ENCODE data around the gene OTOGL. TPM values are rescaled to one million over a fixed set of nuclear protein-coding genes. Genes with fewer than 3 reads are reported as not detected.

Gene OTOGL
- total and polyA plus RNA-seq, 2 donors from 2014 or later = 0.47 to 0.80 TPM

GRCh38 chr12:80211671-80212070 is 112.3 kb downstream of the OTOGL start:
- no peak overlapping the region for H3K9ac ChIP-seq (ENCODE audit: low read length in 3 of 3)
- intact Hi-C loops (cut with DNase I) = no loop called here
- FAIRE-seq = no peak
- no peak overlapping the region for H3K4me3 ChIP-seq (ENCODE audit: low read length in 3 of 3)
- no peaks in the 10 kb centered on the region for H3K9me3 ChIP-seq (ENCODE audit: control insufficient read depth in 2 of 3, insufficient read depth in 1 of 3, low read length in 3 of 3)
- DNase-seq = no peak
- H3K27me3 ChIP-seq (ENCODE audit: control insufficient read depth, insufficient read depth, low read length) = no peaks in the 10 kb centered on the region
- peaks cover 0 to 18% (median 3%) of the 10 kb centered on the region in 3 donors for H3K4me1 ChIP-seq (ENCODE audit: control insufficient read depth in 2 of 3, insufficient read depth in 2 of 3, low read depth in 1 of 3, low read length in 3 of 3)
- TF ChIP-seq, protein P1, sequence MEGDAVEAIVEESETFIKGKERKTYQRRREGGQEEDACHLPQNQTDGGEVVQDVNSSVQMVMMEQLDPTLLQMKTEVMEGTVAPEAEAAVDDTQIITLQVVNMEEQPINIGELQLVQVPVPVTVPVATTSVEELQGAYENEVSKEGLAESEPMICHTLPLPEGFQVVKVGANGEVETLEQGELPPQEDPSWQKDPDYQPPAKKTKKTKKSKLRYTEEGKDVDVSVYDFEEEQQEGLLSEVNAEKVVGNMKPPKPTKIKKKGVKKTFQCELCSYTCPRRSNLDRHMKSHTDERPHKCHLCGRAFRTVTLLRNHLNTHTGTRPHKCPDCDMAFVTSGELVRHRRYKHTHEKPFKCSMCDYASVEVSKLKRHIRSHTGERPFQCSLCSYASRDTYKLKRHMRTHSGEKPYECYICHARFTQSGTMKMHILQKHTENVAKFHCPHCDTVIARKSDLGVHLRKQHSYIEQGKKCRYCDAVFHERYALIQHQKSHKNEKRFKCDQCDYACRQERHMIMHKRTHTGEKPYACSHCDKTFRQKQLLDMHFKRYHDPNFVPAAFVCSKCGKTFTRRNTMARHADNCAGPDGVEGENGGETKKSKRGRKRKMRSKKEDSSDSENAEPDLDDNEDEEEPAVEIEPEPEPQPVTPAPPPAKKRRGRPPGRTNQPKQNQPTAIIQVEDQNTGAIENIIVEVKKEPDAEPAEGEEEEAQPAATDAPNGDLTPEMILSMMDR (IDR thresholded peaks at IDR 0.05; ENCODE audit: borderline replicate concordance, extremely low read depth, insufficient read depth) = no peak
- H3K27ac ChIP-seq (ENCODE audit: low read depth in 2 of 2, low read length in 2 of 2) = no peak overlapping the region
- no peaks in the 10 kb centered on the region for H3K36me3 ChIP-seq (ENCODE audit: control insufficient read depth in 2 of 3, insufficient read depth in 3 of 3, low read length in 3 of 3)

GRCh38 chr12:80212938-80213645 is 113.8 kb downstream of the OTOGL start:
- no peak overlapping the region for H3K4me3 ChIP-seq (ENCODE audit: low read length in 3 of 3)
- no peaks in the 10 kb centered on the region for H3K27me3 ChIP-seq (ENCODE audit: control insufficient read depth, insufficient read depth, low read length)
- TF ChIP-seq, protein P1 (IDR thresholded peaks at IDR 0.05; ENCODE audit: borderline replicate concordance, extremely low read depth, insufficient read depth) = no peak
- FAIRE-seq (no peak), DNase-seq (no peak)
- H3K4me1 ChIP-seq (ENCODE audit: control insufficient read depth in 2 of 3, insufficient read depth in 2 of 3, low read depth in 1 of 3, low read length in 3 of 3) = peaks cover 0 to 16% (median 3%) of the 10 kb centered on the region in 3 donors
- no peak overlapping the region for H3K9ac ChIP-seq (ENCODE audit: low read length in 3 of 3)
- intact Hi-C loops (cut with DNase I) = no loop called here
- H3K9me3 ChIP-seq (ENCODE audit: control insufficient read depth in 2 of 3, insufficient read depth in 1 of 3, low read length in 3 of 3) = no peaks in the 10 kb centered on the region
- peak overlapping the region in 1 of 2 donors; percentile 47 for H3K27ac ChIP-seq (ENCODE audit: low read depth in 2 of 2, low read length in 2 of 2)
- no peaks in the 10 kb centered on the region for H3K36me3 ChIP-seq (ENCODE audit: control insufficient read depth in 2 of 3, insufficient read depth in 3 of 3, low read length in 3 of 3)

DNA sequence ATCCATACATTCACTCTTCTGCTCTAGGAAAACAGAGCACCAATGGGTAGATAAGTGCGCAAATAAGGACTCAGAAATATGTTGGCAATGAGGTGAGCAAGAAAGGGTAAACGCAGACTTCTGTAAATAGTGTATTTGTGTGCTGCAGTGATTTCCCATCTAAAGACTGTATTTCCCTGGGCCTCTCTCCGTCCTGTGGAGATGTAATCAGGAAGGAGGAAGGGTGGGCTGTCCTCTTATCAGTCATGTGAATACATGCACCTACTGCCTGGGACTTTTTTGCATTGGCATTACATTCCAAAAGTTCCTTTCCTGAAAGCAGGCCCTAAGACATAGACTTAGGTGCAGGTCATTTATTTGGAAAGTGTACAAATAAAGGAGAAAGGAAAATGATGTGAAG is 114.5 kb downstream of the OTOGL start:
- FAIRE-seq = no peak
- intact Hi-C loops (cut with DNase I) = no loop called here
- Histone ChIP-seq H3K9ac (ENCODE audit: low read length in 3 of 3) (no peak overlapping the region), H3K4me1 (ENCODE audit: control insufficient read depth in 2 of 3, insufficient read depth in 2 of 3, low read depth in 1 of 3, low read length in 3 of 3) (peaks cover 0 to 9% (median 3%) of the 10 kb centered on the region in 3 donors), H3K36me3 (ENCODE audit: control insufficient read depth in 2 of 3, insufficient read depth in 3 of 3, low read length in 3 of 3) (no peaks in the 10 kb centered on the region), H3K27ac (ENCODE audit: low read depth in 2 of 2, low read length in 2 of 2) (no peak overlapping the region), H3K4me3 (ENCODE audit: low read length in 3 of 3) (no peak overlapping the region), H3K9me3 (ENCODE audit: control insufficient read depth in 2 of 3, insufficient read depth in 1 of 3, low read length in 3 of 3) (no peaks in the 10 kb centered on the region), H3K27me3 (ENCODE audit: control insufficient read depth, insufficient read depth, low read length) (no peaks in the 10 kb centered on the region)
- TF ChIP-seq, protein P1 (IDR thresholded peaks at IDR 0.05; ENCODE audit: borderline replicate concordance, extremely low read depth, insufficient read depth) = no peak
- DNase-seq = no peak

All from kidney (tissue), 14 donors.